DOHH2 (cell line): ENCODE data around the gene DCAF11.

ENCODE experiments used
- EZH2phosphoT487 ChIP-seq: fragments of 200-600 bp; sonication (generic); IDR thresholded peaks from 2 replicates; pipeline ENCODE4 v1.6.1; 2017; ENCODE audit warnings: borderline replicate concordance, mild to moderate bottlenecking, antibody characterized with exemption, low read length, moderate library complexity, mixed read lengths
- TF ChIP-seq, protein P1 (sequence below): fragments of 200-600 bp; sonication (generic); IDR thresholded peaks from one replicate; pipeline ENCODE4 v1.5.1; 2014; ENCODE audit warnings: antibody characterized with exemption, mild to moderate bottlenecking, low read depth, low read length; ENCODE audit not compliant: poor library complexity, severe bottlenecking

- TF ChIP-seq, protein P1, sequence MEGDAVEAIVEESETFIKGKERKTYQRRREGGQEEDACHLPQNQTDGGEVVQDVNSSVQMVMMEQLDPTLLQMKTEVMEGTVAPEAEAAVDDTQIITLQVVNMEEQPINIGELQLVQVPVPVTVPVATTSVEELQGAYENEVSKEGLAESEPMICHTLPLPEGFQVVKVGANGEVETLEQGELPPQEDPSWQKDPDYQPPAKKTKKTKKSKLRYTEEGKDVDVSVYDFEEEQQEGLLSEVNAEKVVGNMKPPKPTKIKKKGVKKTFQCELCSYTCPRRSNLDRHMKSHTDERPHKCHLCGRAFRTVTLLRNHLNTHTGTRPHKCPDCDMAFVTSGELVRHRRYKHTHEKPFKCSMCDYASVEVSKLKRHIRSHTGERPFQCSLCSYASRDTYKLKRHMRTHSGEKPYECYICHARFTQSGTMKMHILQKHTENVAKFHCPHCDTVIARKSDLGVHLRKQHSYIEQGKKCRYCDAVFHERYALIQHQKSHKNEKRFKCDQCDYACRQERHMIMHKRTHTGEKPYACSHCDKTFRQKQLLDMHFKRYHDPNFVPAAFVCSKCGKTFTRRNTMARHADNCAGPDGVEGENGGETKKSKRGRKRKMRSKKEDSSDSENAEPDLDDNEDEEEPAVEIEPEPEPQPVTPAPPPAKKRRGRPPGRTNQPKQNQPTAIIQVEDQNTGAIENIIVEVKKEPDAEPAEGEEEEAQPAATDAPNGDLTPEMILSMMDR, result no peak
- no peak for TF ChIP-seq EZH2phosphoT487
Measured at GRCh38 chr14:24122416-24122815, 7.8 kb downstream of the DCAF11 start.
